Astrocyte (in vitro differentiated cells and primary cell): Measurements from ENCODE around the gene GLCCI1. TPM values are rescaled to one million over a fixed set of nuclear protein-coding genes. Genes with fewer than 3 reads are reported as not detected.

Experiments used
- DNase-seq: peaks from one replicate; pipeline ENCODE4 v3.0.0-alpha.2; 2010; ENCODE audit warnings: low read depth
- FAIRE-seq: peaks from 2 replicates; lab custom pipeline; 2011; peaks lifted over from hg19 to GRCh38; lab: Jason Lieb, UNC
- H2AFZ ChIP-seq: 2 replicates; pipeline ENCODE4 v1.6.0; 2012; ENCODE audit warnings: low read depth, low read length, inconsistent platforms
- H3K27ac ChIP-seq: 2 replicates; pipeline ENCODE4 v1.5.1; 2011; ENCODE audit warnings: low read depth, low read length, inconsistent platforms
- H3K27me3 ChIP-seq: 2 replicates; pipeline ENCODE4 v1.6.0; 2011; ENCODE audit warnings: low read length, inconsistent platforms; ENCODE audit not compliant: insufficient read depth
- H3K36me3 ChIP-seq: 2 replicates; pipeline ENCODE4 v1.5.1; 2011; ENCODE audit warnings: low read length, inconsistent platforms; ENCODE audit not compliant: insufficient read depth
- H3K4me1 ChIP-seq: 2 replicates; pipeline ENCODE4 v1.5.1; 2011; ENCODE audit warnings: low read length, inconsistent platforms; ENCODE audit not compliant: insufficient read depth
- H3K4me2 ChIP-seq: 2 replicates; pipeline ENCODE4 v1.6.0; 2012; ENCODE audit warnings: low read length, inconsistent platforms
- H3K4me3 ChIP-seq: 2 replicates; pipeline ENCODE4 v1.5.1; 2011; ENCODE audit warnings: low read depth, mild to moderate bottlenecking, low read length, inconsistent platforms; ENCODE audit not compliant: insufficient read depth
- H3K79me2 ChIP-seq: 2 replicates; pipeline ENCODE4 v1.6.0; 2012; ENCODE audit warnings: mild to moderate bottlenecking, low read length, inconsistent platforms; ENCODE audit not compliant: insufficient read depth
- H3K9ac ChIP-seq: 2 replicates; pipeline ENCODE4 v1.6.0; 2012; ENCODE audit warnings: mild to moderate bottlenecking, low read length, inconsistent platforms
- H3K9me3 ChIP-seq: 2 replicates; pipeline ENCODE4 v1.5.1; 2012; ENCODE audit warnings: low read depth, mild to moderate bottlenecking, low read length, inconsistent platforms; ENCODE audit not compliant: insufficient read depth
- H4K20me1 ChIP-seq: 2 replicates; pipeline ENCODE4 v1.6.0; 2012; ENCODE audit warnings: low read length, inconsistent platforms; ENCODE audit not compliant: insufficient read depth
- H3K27ac Mint-ChIP-seq: one replicate; pipeline ENCODE4 v1.8.0; 2021; ENCODE audit warnings: mild to moderate bottlenecking, mixed read lengths; ENCODE audit not compliant: unreplicated experiment
- H3K27me3 Mint-ChIP-seq: one replicate; pipeline ENCODE4 v1.8.0; 2021; ENCODE audit warnings: low read depth, mixed read lengths; ENCODE audit not compliant: unreplicated experiment
- H3K36me3 Mint-ChIP-seq: one replicate; pipeline ENCODE4 v1.8.0; 2021; ENCODE audit warnings: low read depth, mixed read lengths; ENCODE audit not compliant: unreplicated experiment
- H3K4me1 Mint-ChIP-seq: one replicate; pipeline ENCODE4 v1.8.0; 2021; ENCODE audit warnings: low read depth, mixed read lengths; ENCODE audit not compliant: unreplicated experiment
- H3K4me3 Mint-ChIP-seq: one replicate; pipeline ENCODE4 v1.8.0; 2021; ENCODE audit warnings: mild to moderate bottlenecking, moderate library complexity, mixed read lengths; ENCODE audit not compliant: unreplicated experiment
- H3K9me3 Mint-ChIP-seq: one replicate; pipeline ENCODE4 v1.8.0; 2021; ENCODE audit warnings: mild to moderate bottlenecking, mixed read lengths; ENCODE audit not compliant: unreplicated experiment
- CTCF ChIP-seq: IDR thresholded peaks from 2 replicates; pipeline ENCODE4 v1.5.1; 2011; ENCODE audit warnings: low read depth, mild to moderate bottlenecking, inconsistent platforms, low read length, moderate library complexity; ENCODE audit not compliant: insufficient read depth
- EZH2 ChIP-seq: IDR thresholded peaks from 2 replicates; pipeline ENCODE4 v1.6.1; 2012; ENCODE audit warnings: mild to moderate bottlenecking, low read length, inconsistent platforms; ENCODE audit not compliant: insufficient read depth
- total RNA-seq: library from RNA; stranded (reverse); gene quantifications from 2 replicates; pipeline ENCODE4 v1.2.1, GENCODE V29; 2021

GLCCI1 gene
- total RNA-seq, 1 donor from 2014 or later: 24.2 TPM

GRCh38 chr7:7959979-7960670 lies 8.5 kb upstream of the GLCCI1 start:
- no peak for FAIRE-seq

GRCh38 chr7:7962851-7963250 lies 5.7 kb upstream of the GLCCI1 start:
- TF ChIP-seq CTCF: no peak
- TF ChIP-seq EZH2: no peak
- H3K4me3 ChIP-seq: no peak overlapping the region
- no peak overlapping the region for H2AFZ ChIP-seq
- H3K27ac Mint-ChIP-seq: no peak overlapping the region
- FAIRE-seq (peak; percentile 56), DNase-seq (peak; percentile 35)
- H3K36me3 Mint-ChIP-seq: no peaks in the 10 kb centered on the region
- no peaks in the 10 kb centered on the region for H3K9me3 ChIP-seq
- no peaks in the 10 kb centered on the region for H3K9me3 Mint-ChIP-seq
- H4K20me1 ChIP-seq: no peaks in the 10 kb centered on the region
- H3K79me2 ChIP-seq: no peaks in the 10 kb centered on the region
- no peaks in the 10 kb centered on the region for H3K27me3 Mint-ChIP-seq
- H3K4me2 ChIP-seq: peak overlapping the region; percentile 20
- no peak overlapping the region for H3K4me3 Mint-ChIP-seq
- no peaks in the 10 kb centered on the region for H3K27me3 ChIP-seq
- H3K36me3 ChIP-seq: no peaks in the 10 kb centered on the region
- no peak overlapping the region for H3K9ac ChIP-seq
- peaks cover 3% of the 10 kb centered on the region for H3K4me1 ChIP-seq
- H3K27ac ChIP-seq: no peak overlapping the region
- no peaks in the 10 kb centered on the region for H3K4me1 Mint-ChIP-seq

More at GRCh38 chr7:7959979-7960670, 8.5 kb upstream of the GLCCI1 start:
- Histone ChIP-seq H3K4me1 (peaks cover 13% of the 10 kb centered on the region), H3K4me2 (no peak overlapping the region), H3K9ac (no peak overlapping the region), H3K9me3 (no peaks in the 10 kb centered on the region), H3K27me3 (no peaks in the 10 kb centered on the region), H2AFZ (no peak overlapping the region), H3K27ac (no peak overlapping the region), H3K36me3 (no peaks in the 10 kb centered on the region), H3K4me3 (no peak overlapping the region), H3K79me2 (no peaks in the 10 kb centered on the region), H4K20me1 (no peaks in the 10 kb centered on the region)
- Mint-ChIP-seq H3K36me3 (no peaks in the 10 kb centered on the region), H3K9me3 (no peaks in the 10 kb centered on the region), H3K4me1 (peaks cover 10% of the 10 kb centered on the region), H3K4me3 (no peak overlapping the region), H3K27me3 (no peaks in the 10 kb centered on the region), H3K27ac (no peak overlapping the region)
- no peak for TF ChIP-seq CTCF
- no peak for TF ChIP-seq EZH2
- DNase-seq: no peak

- H3K4me1 ChIP-seq: peaks cover 7% of the 10 kb centered on the region
- no peak overlapping the region for H2AFZ ChIP-seq
- no peaks in the 10 kb centered on the region for H3K36me3 ChIP-seq
- no peak overlapping the region for H3K4me2 ChIP-seq
- DNase-seq (no peak), FAIRE-seq (no peak)
- H3K9me3 ChIP-seq: no peaks in the 10 kb centered on the region
- H3K36me3 Mint-ChIP-seq: no peaks in the 10 kb centered on the region
- no peaks in the 10 kb centered on the region for H3K79me2 ChIP-seq
- no peaks in the 10 kb centered on the region for H3K27me3 Mint-ChIP-seq
- peaks cover 1% of the 10 kb centered on the region for H3K4me1 Mint-ChIP-seq
- no peak overlapping the region for H3K4me3 ChIP-seq
- H4K20me1 ChIP-seq: no peaks in the 10 kb centered on the region
- H3K9me3 Mint-ChIP-seq: no peaks in the 10 kb centered on the region
- no peak overlapping the region for H3K9ac ChIP-seq
- H3K27ac Mint-ChIP-seq: no peak overlapping the region
- no peaks in the 10 kb centered on the region for H3K27me3 ChIP-seq
- TF ChIP-seq CTCF (no peak), EZH2 (no peak)
- H3K4me3 Mint-ChIP-seq: no peak overlapping the region
- H3K27ac ChIP-seq: no peak overlapping the region
Observed at GRCh38 chr7:7964250-7964649, 4.3 kb upstream of the GLCCI1 start.
